ENCODE measurements around the gene C14orf39.

GRCh38 chr14:60512126-60512525 is 26.3 kb upstream of the C14orf39 start:
- TF ChIP-seq CTCF (IDR thresholded peaks at IDR 0.05), result no peak
- no peak for TF ChIP-seq POLR2A (IDR thresholded peaks at IDR 0.05)
